Lower leg skin (tissue), 3 donors: ENCODE data around the gene SCAMP5.

Experiments
- CTCF ChIP-seq, 3 donors: fragments of 450-650 bp; IDR thresholded peaks; one replicate each; pipeline ENCODE4 v1.5.1; 2016; ENCODE audit warnings: antibody characterized with exemption in 3 of 3, mild to moderate bottlenecking in 3 of 3, moderate library complexity in 2 of 3
- POLR2A ChIP-seq, 2 donors: fragments of 450-650 bp; IDR thresholded peaks; one replicate each; pipeline ENCODE4 v1.6.1; 2016 to 2017; ENCODE audit warnings: antibody characterized with exemption in 2 of 2, mild to moderate bottlenecking in 1 of 2, moderate library complexity in 1 of 2

- no peak for TF ChIP-seq CTCF (IDR thresholded peaks at IDR 0.05)
- no peak for TF ChIP-seq POLR2A (IDR thresholded peaks at IDR 0.05)
Observed at GRCh38 chr15:74960286-74960685, 35.1 kb upstream of the SCAMP5 start.
